ENCODE results near the gene TEKT2. TPM values are rescaled to one million over a fixed set of nuclear protein-coding genes. Genes with fewer than 3 reads are reported as not detected.

TEKT2 gene
- total RNA-seq, 1 experiment from 2014 or later = not detected

GRCh38 chr1:36085686-36086526 lies 2.0 kb downstream of the TEKT2 start:
- in situ Hi-C loops (cut with HindIII; ENCODE audit: low pct_unique_long_range_greater_than_20kb, low sequenced_read_pairs) = no loop called here
- no peak for DNase-seq (ENCODE audit: low read depth)

DNA sequence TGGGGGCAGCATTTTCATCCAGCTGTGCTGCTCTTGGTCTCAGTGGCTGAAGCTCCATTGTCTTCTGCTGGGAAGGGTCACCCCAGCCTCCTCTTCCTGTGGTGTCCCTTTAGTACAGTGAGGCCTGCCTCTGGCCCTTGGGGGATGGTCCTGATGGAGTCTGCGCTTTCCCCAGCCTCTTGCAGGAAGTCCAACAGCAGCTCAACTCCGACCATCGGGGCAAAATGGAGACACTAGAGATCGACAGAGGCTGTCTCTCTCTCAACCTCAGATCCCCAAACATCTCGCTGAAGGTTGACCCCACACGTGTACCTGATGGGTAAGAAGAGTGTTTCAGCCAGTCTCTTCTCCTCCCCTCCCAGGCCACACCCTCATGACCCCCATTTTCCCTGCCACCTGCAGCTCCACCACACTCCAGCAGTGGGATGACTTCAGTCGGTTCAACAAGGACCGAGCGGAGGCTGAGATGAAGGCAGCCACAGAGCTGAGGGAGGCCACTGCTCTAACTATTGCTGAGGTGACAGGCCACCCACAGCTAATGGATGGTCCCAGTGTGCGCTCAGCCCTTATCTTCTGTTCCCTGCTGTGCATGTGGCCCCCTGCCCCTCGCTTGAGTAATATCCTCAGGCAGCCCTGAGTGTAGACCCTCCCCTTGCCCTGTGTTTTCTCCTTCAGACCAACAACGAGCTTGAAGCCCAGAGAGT lies 2.8 kb downstream of the TEKT2 start:
- in situ Hi-C loops (cut with HindIII; ENCODE audit: low pct_unique_long_range_greater_than_20kb, low sequenced_read_pairs) = no loop called here
- DNase-seq (ENCODE audit: low read depth) = no peak

DNA sequence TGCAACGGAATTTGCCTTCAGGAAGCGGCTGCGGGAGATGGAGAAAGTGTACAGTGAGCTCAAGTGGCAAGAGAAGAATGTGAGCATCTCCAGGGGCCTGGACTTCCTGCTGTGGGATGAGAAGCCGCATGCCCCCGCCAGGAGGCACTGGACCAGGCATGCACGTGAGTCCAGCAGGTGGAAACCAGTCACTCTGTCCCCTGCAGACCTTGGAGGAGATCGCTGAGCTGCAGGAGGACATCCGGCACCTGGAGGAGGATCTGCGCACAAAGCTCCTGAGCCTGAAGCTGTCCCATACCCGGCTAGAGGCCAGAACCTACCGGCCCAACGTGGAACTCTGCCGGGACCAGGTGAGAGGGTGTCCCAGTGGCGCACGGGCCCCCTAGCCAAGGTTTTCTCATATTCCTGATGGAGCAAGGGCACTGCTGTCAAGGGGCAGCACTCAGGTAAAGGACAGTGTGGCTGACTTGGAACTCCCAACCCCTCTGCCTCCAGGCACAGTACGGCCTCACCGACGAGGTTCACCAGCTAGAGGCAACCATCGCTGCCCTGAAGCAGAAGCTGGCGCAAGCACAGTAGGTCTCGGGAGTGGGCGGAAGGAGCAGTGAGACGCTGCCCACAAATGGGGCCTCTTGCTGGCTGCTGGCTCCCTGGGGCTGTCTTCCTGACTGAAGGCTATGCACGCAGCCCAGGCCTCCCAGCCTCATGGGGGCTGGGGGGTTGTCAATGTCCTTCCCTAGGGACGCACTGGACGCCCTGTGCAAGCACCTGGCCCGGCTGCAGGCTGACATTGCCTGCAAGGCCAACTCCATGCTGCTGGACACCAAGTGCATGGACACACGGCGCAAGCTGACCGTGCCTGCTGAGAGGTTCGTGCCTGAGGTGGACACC lies 3.6 kb downstream of the TEKT2 start:
- in situ Hi-C loops (cut with HindIII; ENCODE audit: low pct_unique_long_range_greater_than_20kb, low sequenced_read_pairs) = no loop called here
- DNase-seq (ENCODE audit: low read depth) = no peak

- in situ Hi-C loops (cut with HindIII; ENCODE audit: low pct_unique_long_range_greater_than_20kb, low sequenced_read_pairs) = no loop called here
- DNase-seq (ENCODE audit: low read depth) = no peak
Measured at GRCh38 chr1:36088265-36088576, 4.3 kb downstream of the TEKT2 start.

DNA sequence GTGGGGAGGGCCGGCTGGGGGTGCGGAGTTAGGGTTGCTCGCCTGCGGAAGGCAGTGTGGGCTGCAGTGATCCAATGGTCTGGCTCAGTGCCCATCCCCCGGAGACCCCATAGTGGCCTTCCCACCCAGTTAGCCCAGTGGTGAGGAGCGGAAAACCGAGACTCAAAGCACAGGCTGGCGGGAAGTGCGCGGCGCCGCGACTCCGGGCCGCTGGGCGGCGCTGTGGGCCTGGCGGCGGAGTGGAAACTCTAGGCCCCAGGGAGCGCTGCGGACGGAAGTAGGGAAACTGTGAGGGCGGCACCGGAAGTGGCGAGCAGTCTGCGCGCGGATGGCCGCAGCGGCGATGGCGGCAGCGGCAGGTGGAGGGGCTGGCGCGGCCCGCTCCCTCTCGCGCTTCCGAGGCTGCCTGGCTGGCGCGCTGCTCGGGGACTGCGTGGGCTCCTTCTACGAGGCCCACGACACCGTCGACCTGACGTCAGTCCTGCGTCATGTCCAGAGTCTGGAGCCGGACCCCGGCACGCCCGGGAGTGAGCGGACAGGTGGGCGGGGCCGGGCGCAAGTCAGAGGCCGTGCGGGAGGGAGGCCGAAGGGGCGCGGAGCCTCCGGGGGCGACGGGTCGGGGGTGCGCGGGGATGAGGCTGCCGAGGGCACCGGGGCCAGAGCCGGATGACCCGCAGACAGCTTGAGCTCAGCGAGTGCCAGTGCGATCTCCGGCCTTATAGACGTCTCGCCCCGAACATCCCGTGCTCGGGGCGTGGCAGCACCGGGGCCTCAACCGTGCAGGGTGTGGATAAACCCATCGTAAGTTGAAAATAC lies 4.9 kb downstream of the TEKT2 start, which contains the start of gene ADPRS:
ADPRS (plus strand) TSS at position 316 of the 816 bp plus-strand sequence; CDS start at position 329, 13 bp downstream.
- in situ Hi-C loops (cut with HindIII; ENCODE audit: low pct_unique_long_range_greater_than_20kb, low sequenced_read_pairs) = no loop called here
- DNase-seq (ENCODE audit: low read depth) = peak; percentile 82

DNA sequence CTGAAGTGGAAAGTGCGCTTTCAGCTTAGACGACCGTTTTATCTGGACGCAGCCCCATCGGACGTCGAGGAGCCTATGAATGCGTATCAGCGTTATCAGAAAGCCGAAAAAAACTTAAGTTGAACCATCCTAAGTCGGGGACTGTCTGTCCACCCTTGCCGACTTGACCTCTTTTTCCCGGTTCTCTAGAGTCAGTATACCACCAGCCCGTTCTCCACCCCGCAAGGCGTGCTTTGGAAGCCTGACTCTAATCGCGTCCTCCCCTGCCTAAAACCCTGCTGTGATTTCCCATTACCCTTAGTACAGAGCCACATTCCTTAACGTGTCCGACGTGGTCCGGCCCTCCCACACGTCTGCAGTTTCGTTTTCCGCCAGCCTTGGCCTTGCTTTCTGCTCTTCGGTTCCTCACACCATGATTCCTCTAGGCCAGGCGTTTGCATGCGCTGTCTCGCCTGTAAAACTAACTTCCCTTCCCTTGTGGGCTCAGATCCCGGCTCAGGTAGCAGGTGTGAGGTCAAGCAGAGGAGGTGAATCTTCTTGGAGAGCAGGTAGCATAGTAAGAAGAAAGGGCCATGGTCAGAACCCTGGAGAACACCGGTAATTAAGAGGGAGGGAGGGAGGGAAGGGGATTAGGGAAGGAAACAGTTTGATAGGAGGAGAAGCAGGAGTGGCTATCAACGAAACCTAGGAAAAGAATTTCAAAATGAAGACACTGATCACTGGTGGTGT lies 5.7 kb downstream of the TEKT2 start:
- peak; percentile 44 for DNase-seq (ENCODE audit: low read depth)
- in situ Hi-C loops (cut with HindIII; ENCODE audit: low pct_unique_long_range_greater_than_20kb, low sequenced_read_pairs) = no loop called here

DNA sequence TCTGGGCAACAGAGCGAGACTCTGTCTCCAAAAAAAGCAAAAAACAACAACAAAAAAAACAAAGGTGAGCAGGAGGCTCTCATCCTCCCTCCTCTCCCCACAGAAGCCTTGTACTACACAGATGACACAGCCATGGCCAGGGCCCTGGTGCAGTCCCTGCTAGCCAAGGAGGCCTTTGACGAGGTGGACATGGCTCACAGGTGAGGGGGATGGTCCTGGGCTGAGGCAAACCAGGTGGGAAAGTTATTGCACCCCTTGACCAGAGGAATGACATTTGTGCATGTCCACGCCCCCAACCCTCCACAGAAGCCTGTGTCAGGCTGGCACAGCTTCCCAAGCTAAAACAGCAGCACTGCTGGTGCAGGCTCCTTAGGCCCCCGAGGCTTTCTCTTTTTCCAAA lies 7.2 kb downstream of the TEKT2 start:
- in situ Hi-C loops (cut with HindIII; ENCODE audit: low pct_unique_long_range_greater_than_20kb, low sequenced_read_pairs) = no loop called here
- DNase-seq (ENCODE audit: low read depth) = no peak

- in situ Hi-C loops (cut with HindIII; ENCODE audit: low pct_unique_long_range_greater_than_20kb, low sequenced_read_pairs) = no loop called here
- no peak for DNase-seq (ENCODE audit: low read depth)
Measured at GRCh38 chr1:36091698-36092097, 7.8 kb downstream of the TEKT2 start.

DNA sequence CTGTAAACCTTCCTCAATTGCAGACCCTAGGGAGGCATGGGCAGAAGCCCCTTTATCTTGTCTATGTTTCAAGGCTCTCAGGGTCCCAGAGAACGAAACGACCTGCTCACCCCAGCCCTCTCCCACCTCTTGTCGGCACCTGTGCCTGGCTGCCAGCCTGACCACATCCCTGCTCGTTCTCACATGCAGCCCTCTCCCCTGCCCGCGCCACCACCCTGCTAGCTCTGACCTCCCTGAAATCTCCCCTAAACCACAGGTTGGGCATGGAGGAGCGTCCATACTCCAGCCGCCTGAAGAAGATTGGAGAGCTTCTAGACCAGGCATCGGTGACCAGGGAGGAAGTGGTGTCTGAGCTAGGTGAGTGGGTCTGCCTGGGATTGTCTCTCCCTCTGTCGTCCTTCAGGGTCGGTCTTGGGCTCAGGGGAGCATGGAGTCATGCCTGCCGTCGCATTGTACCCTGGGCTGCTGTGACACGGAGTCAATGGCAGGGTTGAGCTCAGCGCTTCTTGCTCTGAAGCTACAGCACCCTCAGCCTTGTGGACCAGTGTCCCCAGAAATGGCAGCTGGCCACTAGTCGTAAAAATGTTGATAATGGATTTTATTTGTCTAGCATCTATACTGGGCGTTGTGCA lies 8.4 kb downstream of the TEKT2 start:
- no peak for DNase-seq (ENCODE audit: low read depth)
- in situ Hi-C loops (cut with HindIII; ENCODE audit: low pct_unique_long_range_greater_than_20kb, low sequenced_read_pairs) = no loop called here

GRCh38 chr1:36092798-36093185 lies 8.9 kb downstream of the TEKT2 start:
- DNase-seq (ENCODE audit: low read depth) = no peak
- in situ Hi-C loops (cut with HindIII; ENCODE audit: low pct_unique_long_range_greater_than_20kb, low sequenced_read_pairs) = no loop called here

DNA sequence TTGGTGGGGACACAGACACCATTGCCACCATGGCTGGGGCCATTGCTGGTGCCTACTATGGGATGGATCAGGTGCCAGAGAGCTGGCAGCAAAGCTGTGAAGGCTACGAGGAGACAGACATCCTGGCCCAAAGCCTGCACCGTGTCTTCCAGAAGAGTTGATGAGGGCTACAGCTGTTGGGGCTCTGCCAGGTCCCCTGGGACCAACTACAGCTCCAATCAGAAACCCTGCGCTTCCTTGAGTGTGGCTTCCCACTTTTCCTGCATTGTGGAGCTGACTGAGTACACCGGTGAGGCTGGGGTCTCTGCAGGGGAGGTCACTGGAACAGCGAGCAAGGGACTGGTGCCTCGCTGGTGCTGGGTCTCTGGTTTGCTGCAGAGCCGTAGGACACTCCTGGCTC lies 9.3 kb downstream of the TEKT2 start:
- DNase-seq (ENCODE audit: low read depth) = no peak
- in situ Hi-C loops (cut with HindIII; ENCODE audit: low pct_unique_long_range_greater_than_20kb, low sequenced_read_pairs) = no loop called here

DNA sequence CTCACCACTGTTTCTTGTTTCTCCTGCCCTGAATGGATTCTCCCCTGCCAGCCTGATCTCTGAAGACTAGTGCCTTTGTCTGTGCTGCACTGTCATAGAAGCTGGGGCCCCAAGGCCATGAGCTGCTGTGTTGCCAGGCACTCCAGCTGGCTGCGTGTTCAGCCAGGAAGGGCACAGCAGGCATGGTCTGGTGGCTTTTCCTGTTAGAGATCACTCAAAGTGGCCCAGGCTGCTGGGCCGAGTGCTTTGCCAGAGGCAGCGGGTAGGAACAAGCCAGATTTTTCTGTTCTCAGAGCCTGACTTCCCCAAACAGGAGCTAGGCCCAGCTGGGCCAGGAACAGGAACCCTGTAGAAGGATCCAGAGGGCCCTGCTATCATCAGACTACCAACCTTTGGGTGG lies 10.0 kb downstream of the TEKT2 start:
- no peak for DNase-seq (ENCODE audit: low read depth)
- in situ Hi-C loops (cut with HindIII; ENCODE audit: low pct_unique_long_range_greater_than_20kb, low sequenced_read_pairs) = no loop called here

DNA sequence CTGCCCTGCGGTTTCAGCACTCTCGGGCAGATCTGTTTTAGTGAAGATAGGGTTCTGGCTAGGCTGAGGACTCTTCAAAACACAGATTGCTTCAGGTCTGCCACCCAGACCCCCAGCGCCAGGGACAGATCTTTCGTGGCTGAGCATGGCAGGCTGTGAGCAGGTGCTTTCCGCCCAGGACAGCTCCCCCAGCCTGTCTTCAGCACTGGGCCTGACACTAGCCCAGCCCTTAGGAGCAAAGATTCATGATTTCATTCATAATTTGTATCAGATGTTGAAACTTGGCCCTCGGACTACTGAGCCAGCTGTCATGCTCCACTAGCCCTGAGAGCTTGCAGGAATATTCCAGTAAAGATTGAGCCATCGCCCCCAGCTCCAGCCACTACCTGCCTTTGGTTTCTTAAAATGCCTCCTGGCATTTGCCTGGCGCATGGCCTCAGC lies 10.7 kb downstream of the TEKT2 start:
- no peak for DNase-seq (ENCODE audit: low read depth)
- in situ Hi-C loops (cut with HindIII; ENCODE audit: low pct_unique_long_range_greater_than_20kb, low sequenced_read_pairs) = no loop called here

DNA sequence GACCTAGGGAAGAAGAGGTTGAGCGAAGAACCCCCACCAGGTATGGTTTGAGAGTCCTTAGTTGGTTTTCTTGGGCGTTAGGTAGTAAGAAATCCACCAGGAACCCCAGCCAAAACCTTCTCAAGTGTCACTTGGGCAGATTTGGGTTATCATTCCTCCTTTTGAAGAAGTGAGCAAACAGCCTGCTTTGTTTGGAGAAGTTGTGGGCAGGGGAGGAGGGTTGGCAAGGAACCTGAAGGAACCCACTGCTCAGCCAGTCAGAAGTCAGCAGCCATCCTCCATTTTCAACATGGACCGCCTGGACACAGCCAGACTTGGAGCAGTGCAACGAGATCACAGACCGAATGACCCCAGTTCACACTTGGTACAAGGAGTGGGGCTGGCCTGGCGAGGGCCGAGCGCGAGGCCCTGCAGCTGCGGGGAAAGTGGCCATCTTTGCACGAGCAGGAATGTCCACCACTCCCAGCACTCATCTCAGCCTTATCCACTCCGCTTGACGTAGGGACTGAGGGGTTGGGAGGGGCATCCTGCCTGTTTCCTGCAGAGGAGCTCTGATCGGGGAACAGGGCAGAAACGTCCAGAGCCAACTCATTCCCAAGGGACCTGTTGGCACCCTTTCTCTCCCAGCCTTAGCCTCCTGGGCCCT lies 12.0 kb downstream of the TEKT2 start:
- in situ Hi-C loops (cut with HindIII; ENCODE audit: low pct_unique_long_range_greater_than_20kb, low sequenced_read_pairs) = no loop called here
- DNase-seq (ENCODE audit: low read depth) = no peak

DNA sequence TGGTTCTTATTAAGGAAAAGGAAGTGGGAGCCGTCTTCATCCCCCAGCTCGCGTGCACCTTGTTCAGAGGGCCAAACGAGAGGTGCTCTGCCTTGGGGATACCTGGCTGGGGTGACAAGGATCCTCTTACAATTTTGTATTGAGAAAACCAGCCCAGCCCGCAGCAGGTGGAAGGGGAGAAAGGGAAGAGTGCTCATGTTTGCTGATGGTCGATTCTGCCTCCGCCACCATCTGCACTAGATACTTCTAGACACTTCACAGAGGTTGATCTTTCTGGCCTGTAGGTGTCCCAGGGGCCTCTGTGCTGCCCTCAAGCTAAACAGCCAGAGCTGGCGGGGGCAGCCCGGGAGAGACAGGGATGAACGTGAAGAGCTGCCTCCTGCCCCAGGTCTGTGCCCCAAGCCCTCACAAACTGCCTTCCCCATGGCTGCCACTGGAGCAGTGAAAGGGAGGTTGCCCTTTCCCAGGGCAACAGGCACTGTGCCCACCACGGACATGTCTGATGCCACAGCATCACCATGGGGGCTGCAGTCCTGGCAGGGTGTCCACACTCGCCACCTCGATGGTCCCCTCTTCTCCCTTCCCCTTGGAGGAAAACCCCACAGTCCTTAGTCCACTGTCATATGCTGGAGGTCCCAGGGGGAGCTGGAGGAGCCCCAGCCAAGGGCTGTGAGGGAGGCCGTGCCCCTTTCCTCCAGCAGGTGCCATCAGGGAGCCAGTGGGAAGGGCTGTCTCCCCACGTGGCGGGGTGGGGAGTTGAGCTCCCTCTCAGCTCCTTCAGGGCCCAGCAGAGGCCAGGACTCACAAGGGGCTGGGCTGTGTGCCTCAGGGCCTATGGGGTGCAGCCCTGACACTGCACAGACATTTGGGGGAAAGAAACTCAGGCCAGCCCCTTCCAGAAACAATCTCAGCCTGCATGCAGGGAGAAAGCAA lies 12.9 kb downstream of the TEKT2 start:
- no peak for DNase-seq (ENCODE audit: low read depth)
- in situ Hi-C loops (cut with HindIII; ENCODE audit: low pct_unique_long_range_greater_than_20kb, low sequenced_read_pairs) = no loop called here

Measured in Caki2 (cell line).